GM12878 (cell line): Measurements from ENCODE around the gene TINCR. TPM values are rescaled to one million over a fixed set of nuclear protein-coding genes. Genes with fewer than 3 reads are reported as not detected.

ENCODE experiments used
- ATAC-seq: fragments of 200-7000 bp; cut with Tn5 transposase; 3 replicates; pipeline ENCODE4 v1.9.1; 2020; ENCODE audit warnings: mild to moderate bottlenecking, moderate library complexity
- BruUV-seq: library from RNA; stranded (reverse); fragments of 400-500 nt; replicated peaks from 2 replicates; lab custom pipeline; 2021; lab: Mats Ljungman, UMichigan
- CTCF ChIA-PET: fragments of 300-600 bp; sonication (Branson Sonifier 250); formaldehyde crosslinking; extraction: SDS; loops from one replicate; lab custom pipeline; 2021; ENCODE audit warnings: inconsistent platforms; lab: Yijun Ruan, JAX
- POLR2A ChIA-PET: fragments of 350-600 bp; formaldehyde crosslinking; extraction: SDS; loops from one replicate; lab custom pipeline; 2021; ENCODE audit warnings: inconsistent platforms; lab: Charles Lee
- RAD21 ChIA-PET: fragments of 300-600 bp; sonication (Branson Sonifier 250); formaldehyde crosslinking; loops from one replicate; lab custom pipeline; 2023; ENCODE audit warnings: antibody characterized with exemption; ENCODE audit not compliant: unreplicated experiment; lab: Charles Lee
- SMC1A ChIA-PET: fragments of 300-600 bp; sonication (Branson Sonifier 250); formaldehyde crosslinking; loops from one replicate; lab custom pipeline; 2023; ENCODE audit not compliant: unreplicated experiment, uncharacterized antibody; lab: Charles Lee
- DNase-seq: peaks from one replicate; pipeline ENCODE4 v3.0.0-alpha.2; 2011; ENCODE audit warnings: low read depth, low spot score
- FAIRE-seq: peaks from 3 replicates; lab custom pipeline; 2011; peaks lifted over from hg19 to GRCh38; lab: Jason Lieb, UNC
- H2AFZ ChIP-seq: 2 replicates; pipeline ENCODE4 v1.6.0; 2011; ENCODE audit warnings: low read depth, low read length, control low read depth; ENCODE audit not compliant: control insufficient read depth
- H3K27ac ChIP-seq: 2 replicates; pipeline ENCODE4 v1.5.1; 2011; ENCODE audit warnings: control low read depth; ENCODE audit not compliant: control insufficient read depth, insufficient read depth
- H3K27me3 ChIP-seq, 2 experiments: replicated peaks in 1 of 2; 2 replicates each; pipeline versions ENCODE4 v1.6.0 to v1.6.1; 2011; ENCODE audit warnings: low read length in 1 of 2; ENCODE audit not compliant: control insufficient read depth in 2 of 2, insufficient read depth in 2 of 2
- H3K36me3 ChIP-seq, 2 experiments: 2 replicates each; pipeline ENCODE4 v1.5.1; 2011; ENCODE audit warnings: low read length in 1 of 2; ENCODE audit not compliant: control insufficient read depth in 2 of 2, insufficient read depth in 2 of 2
- H3K4me1 ChIP-seq: 2 replicates; pipeline ENCODE4 v1.6.1; 2011; ENCODE audit warnings: mild to moderate bottlenecking, low read length, moderate library complexity, mixed read lengths; ENCODE audit not compliant: control insufficient read depth, insufficient read depth
- H3K4me2 ChIP-seq: 2 replicates; pipeline ENCODE4 v1.6.0; 2011; ENCODE audit warnings: control low read depth; ENCODE audit not compliant: control insufficient read depth, insufficient read depth
- H3K4me3 ChIP-seq: fragments of 200-600 bp; sonication (generic); 2 replicates; pipeline ENCODE4 v1.5.1; 2016
- H3K79me2 ChIP-seq: 2 replicates; pipeline ENCODE4 v1.6.0; 2011; ENCODE audit warnings: low read length; ENCODE audit not compliant: control insufficient read depth, insufficient read depth
- H3K9ac ChIP-seq: 2 replicates; pipeline ENCODE4 v1.8.0; 2011; ENCODE audit warnings: low read length, control low read depth, mixed read lengths; ENCODE audit not compliant: control insufficient read depth, insufficient read depth
- H3K9me3 ChIP-seq: replicated peaks from 3 replicates; pipeline ENCODE4 v1.5.1; 2011; ENCODE audit warnings: mild to moderate bottlenecking, low read length; ENCODE audit not compliant: control insufficient read depth, insufficient read depth
- H4K20me1 ChIP-seq: 2 replicates; pipeline ENCODE4 v1.6.0; 2011; ENCODE audit not compliant: control insufficient read depth, insufficient read depth
- BCL11A ChIP-seq: IDR thresholded peaks from 2 replicates; pipeline ENCODE4 v1.6.1; 2011; ENCODE audit warnings: low read depth, low read length
- CEBPB ChIP-seq, 2 experiments: fragments of 150-350 bp in 1 of 2; IDR thresholded peaks; 2 replicates each; pipeline ENCODE4 v1.6.1; 2012 to 2014; ENCODE audit warnings: low read depth in 2 of 2, low read length in 2 of 2, borderline replicate concordance in 1 of 2, inconsistent platforms in 1 of 2
- CHD1 ChIP-seq: IDR thresholded peaks from 2 replicates; pipeline ENCODE4 v1.6.1; 2012; ENCODE audit warnings: low read depth, low read length, improper control_type of control experiment
- E4F1 ChIP-seq: fragments of 450-650 bp; IDR thresholded peaks from 2 replicates; pipeline ENCODE4 v1.6.1; 2018; ENCODE audit warnings: borderline replicate concordance, mild to moderate bottlenecking; ENCODE audit not compliant: partially characterized antibody
- ELK1 ChIP-seq: IDR thresholded peaks from 2 replicates; pipeline ENCODE4 v1.6.1; 2012; ENCODE audit warnings: low read depth, low read length, improper control_type of control experiment
- FOS ChIP-seq: IDR thresholded peaks from 3 replicates; pipeline ENCODE4 v1.6.1; 2011; ENCODE audit warnings: borderline replicate concordance; ENCODE audit not compliant: insufficient read length; ENCODE audit errors: extremely low read depth
- GABPA ChIP-seq: IDR thresholded peaks from 2 replicates; pipeline ENCODE4 v1.6.1; 2014; ENCODE audit warnings: antibody characterized with exemption, low read depth, mild to moderate bottlenecking, inconsistent platforms
- NBN ChIP-seq: fragments of 450-650 bp; IDR thresholded peaks from 2 replicates; pipeline ENCODE4 v1.6.1; 2016
- SPI1 ChIP-seq: IDR thresholded peaks from 2 replicates; pipeline ENCODE4 v1.6.1; 2011; ENCODE audit warnings: low read depth, mild to moderate bottlenecking, low read length, moderate library complexity, borderline replicate concordance; ENCODE audit not compliant: insufficient read depth
- STAT1 ChIP-seq: fragments of 450-650 bp; conservative IDR thresholded peaks from 2 replicates; pipeline ENCODE4 v1.6.1; 2014; ENCODE audit warnings: antibody characterized with exemption, mild to moderate bottlenecking
- SUZ12 ChIP-seq: fragments of 200-600 bp; sonication (generic); IDR thresholded peaks from one replicate; pipeline ENCODE4 v1.6.1; 2018; ENCODE audit warnings: antibody characterized with exemption, mild to moderate bottlenecking; ENCODE audit not compliant: unreplicated experiment
- ZSCAN29 ChIP-seq: fragments of 450-650 bp; IDR thresholded peaks from 2 replicates; pipeline ENCODE4 v1.6.1; 2017; ENCODE audit warnings: mild to moderate bottlenecking, moderate library complexity
- WGBS: methylation state at CpG from one replicate; pipeline ENCODE4 v1.1.6; 2016; ENCODE audit warnings: low lambda C conversion rate; ENCODE audit not compliant: insufficient replicate concordance, insufficient coverage; ENCODE audit errors: missing lambda C conversion rate; 5-methylcytosine and 5-hydroxymethylcytosine counted together
- in situ Hi-C: fragments of 300-500 bp; cut with MboI; formaldehyde crosslinking; loops from 9 replicates; pipeline ENCODE4 v1.14.3; 2018; ENCODE audit warnings: mixed read lengths
- intact Hi-C: fragments of 100-400 bp; cut with micrococcal nuclease; formaldehyde crosslinking; loops from one replicate; pipeline ENCODE4 v1.14.2; 2022; ENCODE audit not compliant: unreplicated experiment
- polyA plus RNA-seq, 11 experiments: library from polyadenylated mRNA; depleted of rRNA in 4 of 11; unstranded in 6 of 11; stranded (reverse) in 5 of 11; fragments of >200 nt; fragmentation: Nextera tagmentation in 4 of 11; fragmentation: Illumina TruSeq in 1 of 11; extraction: Ambion mirVana in 4 of 11; extraction: Trizol in 1 of 11; gene quantifications; 1 replicate in 1 of 11; 2 replicates in 10 of 11; pipeline versions ENCODE4 v1.2.1 to v1.2.3, GENCODE V29; 2011 to 2016; ENCODE audit warnings: inconsistent platforms in 2 of 11, missing spikeins in 2 of 11, low read depth in 1 of 11
- total RNA-seq, 4 experiments: library from RNA; depleted of rRNA in 3 of 4; stranded (reverse); fragments of >200 nt in 3 of 4; fragmentation: Illumina TruSeq in 1 of 4; extraction: Trizol in 1 of 4; gene quantifications; 2 replicates each; pipeline versions ENCODE4 v1.2.1 to v1.2.3, GENCODE V29; 2013 to 2021

The TINCR gene
- total and polyA plus RNA-seq, 10 of the 15 experiments (the other 5 are each of a cell fraction or from before 2014, with no cell fraction given): 0.02 to 0.36 (median 0.06) TPM; not detected in 3

GRCh38 chr19:5595129-5595528 is 27.4 kb upstream of the TINCR start:
- ChIA-PET RAD21 (no interaction called here), POLR2A (no interaction called here), SMC1A (no interaction called here), CTCF (no interaction called here)
- no peaks in the 10 kb centered on the region for H3K27me3 ChIP-seq
- H3K36me3 ChIP-seq: peaks cover 45 to 56% of the 10 kb centered on the region in 2 experiments
- H3K27ac ChIP-seq: no peak overlapping the region
- in situ Hi-C loops (no loop called here), intact Hi-C loops (no loop called here)
- WGBS: 97% methylated on average over 18 of the region's 18 CpGs
- ATAC-seq: no peak
- no peaks in the 10 kb centered on the region for H3K4me1 ChIP-seq
- no peaks in the 10 kb centered on the region for H3K79me2 ChIP-seq
- H3K4me3 ChIP-seq: no peak overlapping the region
- no peak for DNase-seq
- H4K20me1 ChIP-seq: no peaks in the 10 kb centered on the region
- no peaks in the 10 kb centered on the region for H3K9me3 ChIP-seq
- no peak overlapping the region for H2AFZ ChIP-seq
- H3K4me2 ChIP-seq: no peak overlapping the region
- FAIRE-seq: no peak
- TF ChIP-seq E4F1 (no peak), CHD1 (no peak), BCL11A (no peak), CEBPB (IDR thresholded peaks at IDR 0.05; ENCODE audit: borderline replicate concordance in 1 of 2, low read depth in 2 of 2, low read length in 2 of 2) (no peak), SUZ12 (no peak), FOS (no peak), GABPA (no peak), ELK1 (no peak), STAT1 (no peak), ZSCAN29 (no peak), SPI1 (no peak), NBN (no peak)
- BruUV-seq: no TSS peak
- H3K9ac ChIP-seq: no peak overlapping the region
